ENCODE data around the gene SBF2.

- TF ChIP-seq CTCF (IDR thresholded peaks at IDR 0.05; ENCODE audit: extremely low read depth in 1 of 2, insufficient read depth in 1 of 2, low read depth in 1 of 2, low read length in 2 of 2) = no peak
- TF ChIP-seq, protein P1, sequence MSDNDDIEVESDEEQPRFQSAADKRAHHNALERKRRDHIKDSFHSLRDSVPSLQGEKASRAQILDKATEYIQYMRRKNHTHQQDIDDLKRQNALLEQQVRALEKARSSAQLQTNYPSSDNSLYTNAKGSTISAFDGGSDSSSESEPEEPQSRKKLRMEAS (IDR thresholded peaks at IDR 0.05; ENCODE audit: insufficient read depth, insufficient read length) = no peak
These were observed 6.9 kb downstream of the SBF2 start for GRCh38 chr11:10287140-10287539.
